Hematopoietic multipotent progenitor cell treated with erythropoietin and hydrocortisone succinate and interleukin-3 and kit ligand, for 4 days (in vitro differentiated cells): Measurements from ENCODE around the gene GJB5.
"Not testable (repeated sequence)": the region's sequence is repeated elsewhere in the genome, so short reads cannot be mapped to it uniquely, and the experiment has no call there.

Source experiments
- DNase-seq: peaks from one replicate; pipeline ENCODE4 v3.0.0-alpha.2; 2015

GJB5 gene

GRCh38 chr1:34754964-34755637 is at the start of gene GJB5:
TSS of gene GJB5 (plus strand) at chr1:34755047. CDS start at chr1:34757331, 2,284 bp downstream.
- DNase-seq = no peak

DNA sequence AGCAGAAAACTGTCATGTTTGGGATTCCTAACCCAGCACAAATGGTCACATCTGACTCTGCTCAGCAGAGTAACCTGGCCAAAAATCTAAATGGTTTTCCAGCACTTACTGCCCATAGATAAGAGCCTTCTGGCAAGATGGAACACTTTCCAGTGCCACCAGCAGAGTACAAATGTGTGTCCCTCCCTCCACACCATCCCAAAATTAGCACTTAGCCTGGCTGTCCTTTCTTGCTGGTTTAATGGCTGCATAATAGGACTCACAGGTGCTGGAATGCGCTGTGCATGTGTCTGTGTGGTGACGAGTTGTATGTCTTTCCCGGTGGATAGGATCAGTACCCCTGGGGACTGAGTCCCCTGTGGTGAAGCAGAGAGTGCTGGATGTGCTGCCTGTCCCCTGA is 49.8 kb upstream of the GJB5 start:
- no peak for DNase-seq

GRCh38 chr1:34708106-34708505 is 46.7 kb upstream of the GJB5 start:
- DNase-seq = no peak

DNA sequence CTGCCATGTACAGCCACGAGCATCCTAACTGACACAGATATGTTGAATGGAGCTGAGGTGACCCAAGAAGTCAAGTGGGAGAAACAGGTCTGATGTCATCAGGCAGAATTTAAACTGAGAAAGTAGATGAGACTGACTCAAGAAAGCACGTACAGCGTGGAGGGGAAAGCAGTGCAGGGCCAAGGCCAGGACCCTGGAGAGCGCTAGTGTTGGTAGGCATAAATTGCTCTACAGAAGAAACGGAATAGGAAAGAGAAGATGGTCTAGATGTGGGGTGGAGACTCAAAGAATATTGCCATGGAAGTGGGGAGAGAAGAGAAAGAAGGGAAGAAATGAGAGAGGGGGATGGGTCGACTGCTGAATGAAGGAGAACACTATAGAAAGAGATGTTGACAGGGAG is 45.3 kb upstream of the GJB5 start:
- DNase-seq = peak; percentile 32

- DNase-seq = no peak
Measured at GRCh38 chr1:34710812-34711211, 44.0 kb upstream of the GJB5 start.

DNA sequence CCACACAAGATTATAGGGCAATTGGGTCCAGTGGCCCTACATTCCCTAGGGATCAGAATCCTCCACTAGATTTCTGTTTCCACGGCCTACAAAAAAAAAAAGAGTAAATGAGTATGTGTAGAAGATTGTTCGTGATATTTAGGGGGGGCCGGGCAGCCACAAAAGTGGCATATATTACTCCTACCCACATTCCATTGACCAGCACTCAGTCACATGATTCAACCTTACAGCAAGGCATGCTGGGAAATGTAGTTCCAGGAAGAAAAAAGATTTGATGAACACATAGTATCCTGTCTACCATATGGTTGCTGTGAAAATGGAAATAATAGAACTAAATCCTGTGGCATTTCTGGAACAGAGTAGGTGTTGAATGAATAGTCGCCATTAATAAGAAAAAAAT is 43.4 kb upstream of the GJB5 start:
- DNase-seq = peak; percentile 16

DNA sequence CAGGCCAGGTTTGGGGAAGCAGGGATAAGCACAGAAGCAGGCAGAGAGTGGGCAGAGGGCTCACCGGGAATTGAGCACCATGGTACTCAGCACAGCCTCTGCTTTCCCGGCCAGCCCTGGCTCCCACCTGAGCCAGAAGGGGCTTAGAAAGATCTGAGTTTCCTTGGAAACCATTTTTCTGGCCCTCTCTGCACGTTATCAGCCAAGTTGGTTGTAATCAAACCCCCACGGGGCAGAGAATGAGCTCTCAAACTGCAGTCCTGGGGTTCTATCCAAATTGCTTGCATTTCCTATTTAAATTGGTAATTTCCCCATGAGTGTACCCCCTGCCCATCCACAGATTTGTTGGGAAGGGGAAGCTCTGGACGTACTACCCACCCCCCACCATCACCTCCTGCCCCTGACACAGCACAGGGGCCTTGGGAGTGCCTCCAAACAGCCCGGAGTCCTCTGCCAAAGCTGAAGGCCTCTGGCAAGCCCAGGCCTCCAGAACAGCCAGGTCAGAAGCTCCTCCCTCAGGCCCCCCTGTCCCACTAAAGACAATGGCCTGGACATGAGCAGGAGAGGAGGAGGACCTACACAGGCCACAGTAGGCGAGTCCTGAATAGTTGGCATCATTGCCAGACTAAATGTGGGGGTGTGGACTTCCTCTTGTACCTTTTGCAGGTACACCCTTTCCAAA is 42.7 kb upstream of the GJB5 start:
- no peak for DNase-seq

DNA sequence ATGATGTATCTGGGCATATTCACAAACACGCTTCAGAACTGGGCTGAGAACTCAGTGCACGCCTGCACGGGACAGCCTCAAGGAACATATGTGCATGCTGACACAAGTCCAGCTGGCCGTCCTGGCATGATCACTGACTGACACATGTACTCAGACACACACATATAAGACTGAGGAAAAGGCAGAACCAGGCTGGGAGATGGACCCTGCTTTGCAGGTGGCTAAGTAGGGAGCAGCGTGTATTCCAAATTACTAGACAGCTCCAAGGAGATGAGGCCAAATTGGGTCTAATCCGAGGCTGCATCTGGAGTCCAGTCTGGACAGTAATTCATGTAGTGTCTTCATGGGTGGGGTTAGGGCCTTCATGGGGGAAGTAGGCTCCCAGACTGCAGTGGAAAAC is 41.4 kb upstream of the GJB5 start:
- no peak for DNase-seq

DNA sequence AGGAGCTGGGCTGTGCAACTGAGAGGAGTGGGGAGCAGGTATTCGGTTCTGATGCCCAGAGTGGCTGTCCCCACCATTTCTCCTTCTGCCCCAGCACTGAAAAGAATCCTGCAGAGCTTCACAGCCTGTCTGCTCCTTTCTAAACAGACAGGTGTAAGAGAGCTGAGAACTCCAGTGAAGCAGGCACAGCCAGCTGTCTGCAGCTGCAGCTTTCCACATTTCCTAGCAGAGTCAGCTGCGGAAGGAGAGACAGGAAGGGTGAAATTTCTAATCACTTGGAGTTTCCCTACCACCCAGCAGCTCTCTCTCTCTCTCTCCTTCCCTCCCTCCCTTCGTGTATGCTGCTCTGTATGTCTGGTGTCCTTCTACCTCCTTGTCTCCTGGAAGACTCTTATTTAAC is 40.5 kb upstream of the GJB5 start:
- DNase-seq = no peak

GRCh38 chr1:34715139-34715538 is 39.7 kb upstream of the GJB5 start:
- DNase-seq = no peak

GRCh38 chr1:34721241-34721640 is 33.6 kb upstream of the GJB5 start:
- DNase-seq = no peak

- DNase-seq = no peak
Measured at GRCh38 chr1:34721646-34722355, 33.0 kb upstream of the GJB5 start.

GRCh38 chr1:34726861-34727260 is 28.0 kb upstream of the GJB5 start:
- DNase-seq = no peak

GRCh38 chr1:34730485-34730884 is 24.4 kb upstream of the GJB5 start:
- no peak for DNase-seq

DNA sequence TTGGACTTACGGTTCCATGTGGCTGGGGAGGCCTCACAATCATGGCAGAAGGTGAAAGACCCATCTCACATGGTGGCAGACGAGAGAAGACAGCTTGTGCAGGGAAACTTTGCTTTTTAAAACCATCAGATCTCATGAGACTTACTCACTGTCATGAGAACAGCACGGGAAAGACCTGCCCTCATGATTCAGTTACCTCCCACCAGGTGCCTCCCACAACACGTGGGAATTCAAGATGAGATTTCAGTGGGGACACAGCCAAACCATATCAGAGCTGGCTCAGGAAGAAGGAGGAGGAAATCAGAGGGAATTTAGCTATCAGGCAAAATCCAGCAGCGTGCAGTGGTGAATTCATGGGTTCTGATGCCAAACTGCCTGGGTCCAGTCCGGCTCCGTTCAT is 22.0 kb upstream of the GJB5 start:
- DNase-seq = not testable (repeated sequence)

DNA sequence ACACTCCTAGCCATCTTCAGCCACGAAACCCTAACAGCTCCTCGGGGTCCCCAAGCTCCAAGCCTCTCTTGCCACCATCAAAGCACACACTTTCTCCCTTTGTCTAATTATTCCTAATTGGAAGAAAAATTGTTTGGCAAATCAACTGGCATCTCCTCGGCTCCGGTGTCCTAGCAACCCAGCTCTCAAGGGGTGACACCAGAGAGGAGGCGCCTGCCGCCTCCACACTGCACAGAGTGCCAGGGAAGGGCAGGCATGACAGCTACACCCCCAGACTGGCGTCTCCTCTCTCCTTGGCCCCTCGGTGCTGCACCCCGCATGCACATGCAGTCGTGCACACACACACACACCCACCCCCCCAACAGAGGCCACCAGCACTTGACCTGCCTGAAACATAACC is 18.2 kb upstream of the GJB5 start:
- no peak for DNase-seq

DNA sequence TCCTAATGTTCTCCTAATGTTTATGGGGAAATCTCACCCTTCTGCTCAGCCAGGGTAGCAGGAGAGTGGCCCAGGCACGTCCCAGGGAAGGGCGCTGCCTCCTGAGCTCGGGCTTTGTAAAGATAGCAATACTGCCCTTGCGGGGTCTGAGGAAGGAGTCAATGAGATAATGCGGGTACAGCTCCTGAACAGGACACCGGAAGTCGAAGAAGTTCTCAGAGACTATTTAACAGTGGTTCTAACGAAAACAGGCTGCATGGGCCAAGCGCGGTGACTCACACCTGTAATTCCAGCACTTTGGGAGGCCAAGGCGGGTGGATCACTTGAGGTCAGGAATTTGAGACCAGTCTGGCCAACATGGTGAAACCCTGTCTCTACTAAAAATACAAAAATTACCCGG is 17.6 kb upstream of the GJB5 start:
- DNase-seq = not testable (repeated sequence)

- no peak for DNase-seq
Measured at GRCh38 chr1:34739613-34740012, 15.2 kb upstream of the GJB5 start.

DNA sequence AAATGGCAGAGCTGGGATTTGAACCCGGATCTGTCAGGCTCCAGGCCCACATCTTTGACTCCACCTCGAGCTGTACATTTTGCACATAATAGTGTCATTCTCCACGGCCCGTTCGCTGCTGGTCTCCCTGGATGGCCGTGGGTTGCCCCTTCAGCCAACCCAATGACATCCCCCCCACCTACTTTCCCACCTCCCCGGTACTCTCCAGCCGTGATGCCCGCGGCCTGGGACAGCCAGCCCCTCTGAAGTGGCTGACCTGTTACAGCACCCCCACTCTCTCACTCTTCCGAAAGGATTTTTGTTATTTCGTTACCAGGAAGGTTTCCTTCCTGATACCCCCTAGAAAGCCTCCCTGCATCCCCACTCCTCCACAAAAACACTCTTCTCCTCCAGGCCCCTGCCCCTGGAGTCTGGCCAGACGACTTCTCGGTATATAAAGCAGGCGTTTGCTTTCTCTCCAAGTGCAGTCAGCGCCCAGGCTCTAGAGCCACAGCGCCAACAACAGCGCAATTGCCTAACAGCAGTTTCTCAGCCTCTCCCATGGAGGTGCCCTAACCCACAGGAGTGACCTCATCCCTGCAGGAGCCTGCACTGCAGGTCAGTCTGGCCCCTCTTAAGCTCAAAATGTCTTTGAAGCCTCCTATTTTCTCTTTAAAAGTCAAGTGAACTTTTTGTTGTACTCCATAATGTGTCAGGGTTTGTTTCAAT is 14.5 kb upstream of the GJB5 start:
- DNase-seq = peak; percentile 12

DNA sequence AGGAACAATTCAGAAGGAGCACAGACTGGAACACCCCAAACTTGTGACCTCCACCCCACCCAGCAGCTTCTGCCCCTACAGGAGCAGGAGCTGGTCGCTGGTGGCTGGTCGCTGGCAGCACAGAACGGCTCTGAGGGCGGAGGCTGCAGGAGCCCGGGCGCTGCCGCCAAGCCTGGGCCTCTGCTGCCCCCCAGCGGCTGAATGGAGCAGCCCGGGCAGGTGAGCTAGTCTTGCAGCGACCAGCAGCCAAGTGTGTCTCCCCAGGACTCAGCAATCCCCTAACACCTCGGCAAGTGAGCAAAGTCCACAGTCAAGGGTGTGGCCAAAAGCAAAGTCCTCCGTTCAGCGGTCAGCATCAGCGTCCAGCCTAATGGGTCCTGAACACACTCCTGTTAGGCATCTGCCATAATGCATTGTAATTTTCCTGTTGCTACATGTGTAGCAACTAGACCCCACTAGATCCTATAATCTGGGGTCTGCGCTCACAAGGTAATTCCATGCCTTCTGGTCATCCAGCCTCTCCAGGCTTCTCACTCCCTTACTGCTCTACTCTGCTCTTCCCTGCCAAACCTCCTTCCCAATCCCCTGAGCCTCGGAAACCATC is 12.1 kb upstream of the GJB5 start:
- peak; percentile 86 for DNase-seq

GRCh38 chr1:34743775-34744174 is 11.1 kb upstream of the GJB5 start:
- DNase-seq = no peak

DNA sequence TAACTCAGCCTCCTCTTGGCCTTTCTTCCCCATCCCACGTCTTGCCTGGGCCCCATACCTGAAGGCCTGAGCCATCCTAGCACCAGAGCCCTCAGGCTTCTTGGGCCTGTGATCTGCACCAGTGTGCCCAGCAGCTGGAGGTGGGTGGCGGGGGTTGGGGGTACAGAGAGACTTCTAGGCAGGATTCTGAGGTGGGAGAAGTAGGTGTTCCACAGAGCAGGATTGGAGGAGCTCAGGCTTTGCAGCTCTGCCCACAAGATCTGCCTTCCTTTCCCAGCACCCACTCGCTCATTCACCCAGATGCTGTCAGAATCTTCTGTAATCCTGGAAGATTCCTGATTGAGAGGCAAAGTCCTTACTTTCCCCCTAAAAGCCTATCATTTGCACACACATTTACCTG is 10.0 kb upstream of the GJB5 start:
- no peak for DNase-seq

DNA sequence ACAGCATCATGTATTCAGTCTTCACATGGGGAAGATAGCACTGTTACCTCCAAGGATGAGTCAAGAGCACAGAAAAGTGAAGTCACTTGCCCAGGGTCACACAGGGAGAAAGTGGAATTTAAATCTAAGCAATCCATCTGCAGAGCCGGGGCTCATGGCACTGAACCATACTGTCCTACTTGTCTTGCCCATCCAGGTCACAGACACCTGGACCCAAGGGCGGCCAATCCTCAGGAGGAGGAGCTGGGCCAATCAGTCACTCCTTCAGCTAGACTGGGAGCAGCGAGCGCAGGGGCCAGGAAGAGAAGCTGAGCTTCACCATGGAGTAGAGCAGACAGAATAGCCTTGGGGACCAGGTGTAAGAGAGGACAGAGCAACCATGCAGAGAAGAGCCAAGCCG is 9.2 kb upstream of the GJB5 start:
- DNase-seq = no peak
